ENCODE data around the gene CCDC12.

CCDC12 gene

GRCh38 chr3:46995901-46996562 lies 19.5 kb upstream of the CCDC12 start:
- no peak for DNase-seq

- no peak for DNase-seq
Measured at GRCh38 chr3:46994801-46995731, 18.5 kb upstream of the CCDC12 start.

- DNase-seq = no peak
Measured at GRCh38 chr3:46993986-46994385, 17.4 kb upstream of the CCDC12 start.

GRCh38 chr3:46993292-46993691 lies 16.7 kb upstream of the CCDC12 start:
- no peak for DNase-seq

GRCh38 chr3:46992231-46992630 lies 15.7 kb upstream of the CCDC12 start:
- DNase-seq = no peak

- DNase-seq = no peak
Measured at GRCh38 chr3:46991406-46992165, 15.0 kb upstream of the CCDC12 start.

GRCh38 chr3:46990573-46991374 lies 14.2 kb upstream of the CCDC12 start:
- no peak for DNase-seq

- no peak for DNase-seq
Measured at GRCh38 chr3:46989146-46989810, 12.7 kb upstream of the CCDC12 start.

- DNase-seq = no peak
Measured at GRCh38 chr3:46988616-46989015, 12.1 kb upstream of the CCDC12 start.

- no peak for DNase-seq
Measured at GRCh38 chr3:46987743-46988401, 11.3 kb upstream of the CCDC12 start.

- DNase-seq = no peak
Measured at GRCh38 chr3:46987319-46987742, 10.8 kb upstream of the CCDC12 start.

- no peak for DNase-seq
Measured at GRCh38 chr3:46986782-46987310, 10.3 kb upstream of the CCDC12 start.

GRCh38 chr3:46986055-46986730 lies 9.6 kb upstream of the CCDC12 start:
- DNase-seq = no peak

GRCh38 chr3:46985588-46985987 lies 9.0 kb upstream of the CCDC12 start:
- DNase-seq = no peak

GRCh38 chr3:46984591-46985459 lies 8.3 kb upstream of the CCDC12 start:
- DNase-seq = no peak

- no peak for DNase-seq
Measured at GRCh38 chr3:46982546-46982945, 6.0 kb upstream of the CCDC12 start.

- DNase-seq = no peak
Measured at GRCh38 chr3:46981932-46982471, 5.5 kb upstream of the CCDC12 start.

- no peak for DNase-seq
Measured at GRCh38 chr3:46979958-46980497, 3.5 kb upstream of the CCDC12 start.
